Measurements from ENCODE around the gene KIR2DL1. TPM values are rescaled to one million over a fixed set of nuclear protein-coding genes. Genes with fewer than 3 reads are reported as not detected.
"Not testable (repeated sequence)": the region's sequence is repeated elsewhere in the genome, so short reads cannot be mapped to it uniquely, and the experiment has no call there.

The KIR2DL1 gene
- total and polyA plus RNA-seq, 2 of the 4 experiments (the other 2 are of a cell fraction) = not detected

GRCh38 chr19:54782916-54783315 lies 13.3 kb downstream of the KIR2DL1 start:
- H3K9ac ChIP-seq (ENCODE audit: low read depth, low read length); DNase-seq; H3K4me3 ChIP-seq (ENCODE audit: insufficient read depth, low read depth, low read length); H2BK15ac ChIP-seq (ENCODE audit: low read depth, low read length); H3K79me1 ChIP-seq (ENCODE audit: low read depth in 1 of 2, low read length in 2 of 2); H3K18ac ChIP-seq (ENCODE audit: low read depth, low read length); H4K8ac ChIP-seq (ENCODE audit: low read depth in 2 of 2, low read length in 2 of 2); H4K5ac ChIP-seq (ENCODE audit: low read depth, low read length); H2BK120ac ChIP-seq (ENCODE audit: low read depth, low read length); in situ Hi-C loops (cut with MboI; ENCODE audit: low sequenced_read_pairs); H2BK5ac ChIP-seq (ENCODE audit: low read depth, low read length, poor library complexity, severe bottlenecking); H2AFZ ChIP-seq (replicated peaks; ENCODE audit: low read length, poor library complexity); H3K14ac ChIP-seq (replicated peaks; ENCODE audit: low read depth, low read length); H3K9me1 ChIP-seq (ENCODE audit: insufficient read depth, low read length); H4K91ac ChIP-seq (ENCODE audit: insufficient read depth, low read depth, low read length); H2AK5ac ChIP-seq (ENCODE audit: low read depth, low read length); H2BK20ac ChIP-seq (ENCODE audit: low read depth, low read length); H3K27ac ChIP-seq (ENCODE audit: insufficient read depth, low read length); H3K4me1 ChIP-seq (ENCODE audit: control insufficient read depth, insufficient read depth, low read length); ATAC-seq (ENCODE audit: low read depth); H3K56ac ChIP-seq (ENCODE audit: extremely low read depth, insufficient read depth, low read length); H3K23ac ChIP-seq (ENCODE audit: low read depth, low read length); H3K4ac ChIP-seq (ENCODE audit: low read depth, low read length); CTCF ChIA-PET; H3K27me3 ChIP-seq (ENCODE audit: control insufficient read depth, insufficient read depth, low read length); intact Hi-C loops (cut with micrococcal nuclease); dilution Hi-C loops (cut with HindIII; ENCODE audit: low sequenced_read_pairs, unreplicated experiment); H2AK9ac ChIP-seq (replicated peaks; ENCODE audit: low read depth, low read length, poor library complexity); BruUV-seq (replicated peaks); POLR2A ChIA-PET (ENCODE audit: unreplicated experiment); H4K20me1 ChIP-seq (ENCODE audit: insufficient read depth, low read length); H3K36me3 ChIP-seq (ENCODE audit: control insufficient read depth, insufficient read depth, low read length); H3K4me2 ChIP-seq (ENCODE audit: low read depth, low read length): not testable (repeated sequence)
- H3K9me3 ChIP-seq (ENCODE audit: control insufficient read depth, insufficient read depth, low read length) = peaks cover 13% of the 10 kb centered on the region
- WGBS, 2 experiments (ENCODE audit: extremely low coverage in 2 of 2, insufficient read length in 1 of 2) = no CpG with 5 or more reads among the region's 4 CpGs

DNA sequence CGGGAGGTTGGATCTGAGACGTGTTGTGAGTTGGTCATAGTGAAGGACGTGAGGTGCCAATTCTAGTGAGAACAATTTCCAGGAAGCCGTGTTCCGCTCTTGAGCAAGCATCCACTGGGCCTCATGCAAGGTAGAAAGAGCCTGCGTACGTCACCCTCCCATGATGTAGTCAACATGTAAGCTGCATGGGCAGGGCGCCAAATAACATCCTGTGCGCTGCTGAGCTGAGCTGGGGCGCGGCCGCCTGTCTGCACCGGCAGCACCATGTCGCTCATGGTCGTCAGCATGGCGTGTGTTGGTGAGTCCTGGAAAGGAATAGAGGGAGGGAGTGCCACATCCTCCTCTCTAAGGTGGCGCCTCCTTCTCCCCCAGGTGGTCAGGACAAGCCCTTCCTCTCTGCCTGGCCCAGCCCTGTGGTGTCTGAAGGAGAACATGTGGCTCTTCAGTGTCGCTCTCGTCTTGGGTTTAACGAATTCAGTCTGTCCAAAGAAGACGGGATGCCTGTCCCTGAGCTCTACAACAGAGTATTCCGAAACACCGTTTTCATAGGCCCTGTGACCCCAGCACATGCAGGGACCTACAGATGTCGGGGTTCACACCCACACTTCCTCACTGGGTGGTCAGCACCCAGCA lies 16.6 kb downstream of the KIR2DL1 start:
- H3K79me1 ChIP-seq (ENCODE audit: low read depth in 1 of 2, low read length in 2 of 2); H3K27ac ChIP-seq (ENCODE audit: insufficient read depth, low read length); ATAC-seq (ENCODE audit: low read depth); H4K20me1 ChIP-seq (ENCODE audit: insufficient read depth, low read length); CTCF ChIA-PET; H2BK120ac ChIP-seq (ENCODE audit: low read depth, low read length); H2BK20ac ChIP-seq (ENCODE audit: low read depth, low read length); H3K4me3 ChIP-seq (ENCODE audit: insufficient read depth, low read depth, low read length); H4K91ac ChIP-seq (ENCODE audit: insufficient read depth, low read depth, low read length); H2AFZ ChIP-seq (replicated peaks; ENCODE audit: low read length, poor library complexity); H3K27me3 ChIP-seq (ENCODE audit: control insufficient read depth, insufficient read depth, low read length); H3K18ac ChIP-seq (ENCODE audit: low read depth, low read length); H3K9ac ChIP-seq (ENCODE audit: low read depth, low read length); intact Hi-C loops (cut with micrococcal nuclease); H3K9me1 ChIP-seq (ENCODE audit: insufficient read depth, low read length); H3K14ac ChIP-seq (replicated peaks; ENCODE audit: low read depth, low read length); H2BK5ac ChIP-seq (ENCODE audit: low read depth, low read length, poor library complexity, severe bottlenecking); BruUV-seq (replicated peaks); H3K36me3 ChIP-seq (ENCODE audit: control insufficient read depth, insufficient read depth, low read length); POLR2A ChIA-PET (ENCODE audit: unreplicated experiment); H2BK15ac ChIP-seq (ENCODE audit: low read depth, low read length); H3K4me1 ChIP-seq (ENCODE audit: control insufficient read depth, insufficient read depth, low read length); dilution Hi-C loops (cut with HindIII; ENCODE audit: low sequenced_read_pairs, unreplicated experiment); H3K56ac ChIP-seq (ENCODE audit: extremely low read depth, insufficient read depth, low read length); H2AK5ac ChIP-seq (ENCODE audit: low read depth, low read length); H4K8ac ChIP-seq (ENCODE audit: low read depth in 2 of 2, low read length in 2 of 2); H4K5ac ChIP-seq (ENCODE audit: low read depth, low read length); H3K4me2 ChIP-seq (ENCODE audit: low read depth, low read length); H3K4ac ChIP-seq (ENCODE audit: low read depth, low read length); H2AK9ac ChIP-seq (replicated peaks; ENCODE audit: low read depth, low read length, poor library complexity); H3K23ac ChIP-seq (ENCODE audit: low read depth, low read length); DNase-seq; in situ Hi-C loops (cut with MboI; ENCODE audit: low sequenced_read_pairs): not testable (repeated sequence)
- peaks cover 26% of the 10 kb centered on the region for H3K9me3 ChIP-seq (ENCODE audit: control insufficient read depth, insufficient read depth, low read length)
- WGBS, 2 experiments (ENCODE audit: extremely low coverage in 2 of 2, insufficient read length in 1 of 2) = no CpG with 5 or more reads among the region's 24 CpGs

All from IMR-90 (cell line).